Mucosa of rectum (tissue), 2 donors: ENCODE measurements around the gene CRY2.

Source experiments
- H3K27ac ChIP-seq, 2 donors: one replicate each; pipeline ENCODE4 v1.7.0; 2013; ENCODE audit warnings: inconsistent platforms in 2 of 2, low read depth in 2 of 2, low read length in 2 of 2
- H3K27me3 ChIP-seq, 2 donors: one replicate each; pipeline ENCODE4 v1.7.0; 2013; ENCODE audit warnings: low read length in 2 of 2; ENCODE audit not compliant: control insufficient read depth in 2 of 2, insufficient read depth in 2 of 2
- H3K36me3 ChIP-seq, 2 donors: one replicate each; pipeline ENCODE4 v1.7.0; 2013; ENCODE audit warnings: low read length in 2 of 2; ENCODE audit not compliant: control insufficient read depth in 2 of 2, insufficient read depth in 2 of 2
- H3K4me1 ChIP-seq, 2 donors: one replicate each; pipeline ENCODE4 v1.7.0; 2013; ENCODE audit warnings: low read length in 2 of 2, mild to moderate bottlenecking in 1 of 2; ENCODE audit not compliant: control insufficient read depth in 2 of 2, insufficient read depth in 2 of 2
- H3K4me3 ChIP-seq, 2 donors: one replicate each; pipeline ENCODE4 v1.7.0; 2013; ENCODE audit warnings: low read length in 2 of 2
- H3K9ac ChIP-seq, 2 donors: one replicate each; pipeline ENCODE4 v1.7.0; 2013; ENCODE audit warnings: low read length in 2 of 2, low read depth in 1 of 2, mild to moderate bottlenecking in 1 of 2
- H3K9me3 ChIP-seq, 2 donors: one replicate each; pipeline ENCODE4 v1.7.0; 2013; ENCODE audit warnings: low read length in 2 of 2; ENCODE audit not compliant: control insufficient read depth in 2 of 2
- donor health status: healthy.
- donor health status: Normal muscosa, but diverticular disease.

The CRY2 gene

DNA sequence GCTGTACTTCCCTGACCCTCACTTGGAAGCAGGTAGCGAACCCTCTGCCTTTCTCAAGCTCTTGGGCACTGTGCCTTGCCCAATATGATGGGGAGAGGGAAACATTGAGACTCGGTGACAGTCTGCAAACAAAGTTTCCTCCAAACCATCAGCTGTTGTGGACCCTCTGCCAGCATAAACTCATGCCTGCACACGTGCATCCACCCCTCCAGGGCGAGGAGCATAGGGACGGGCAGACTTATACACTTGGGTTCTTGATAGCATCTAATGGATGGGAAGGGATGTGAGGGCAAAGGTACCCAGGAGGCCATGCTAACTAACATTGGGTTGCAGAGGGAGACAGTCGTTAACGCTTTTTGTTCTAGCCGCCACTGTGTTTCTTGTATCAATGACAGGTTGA, 29.9 kb downstream of the CRY2 start:
- Histone ChIP-seq H3K9ac (no peak overlapping the region), H3K4me1 (no peaks in the 10 kb centered on the region), H3K9me3 (no peaks in the 10 kb centered on the region), H3K36me3 (peaks cover 50 to 77% of the 10 kb centered on the region in 2 donors), H3K4me3 (no peak overlapping the region), H3K27me3 (no peaks in the 10 kb centered on the region), H3K27ac (no peak overlapping the region)

DNA sequence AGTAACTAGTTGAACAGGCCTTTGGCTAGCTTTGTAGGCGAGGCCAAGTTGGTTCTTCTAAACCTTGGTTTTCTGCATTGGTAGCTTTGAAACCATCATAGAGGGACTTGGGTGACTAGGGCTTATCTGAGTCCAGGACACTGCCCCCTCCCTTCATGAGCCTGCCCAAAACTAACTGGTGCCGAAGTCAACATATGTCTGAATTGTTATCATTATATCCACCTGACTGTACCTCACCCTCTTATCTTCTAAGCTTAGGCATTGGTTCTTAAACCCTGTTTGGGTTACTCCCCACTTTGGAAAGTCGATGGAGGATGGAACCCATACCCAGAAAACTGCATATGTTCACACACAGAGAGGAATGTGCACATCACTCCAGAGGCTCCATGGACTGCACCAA, 30.6 kb downstream of the CRY2 start:
- peaks cover 46 to 77% of the 10 kb centered on the region in 2 donors for H3K36me3 ChIP-seq

DNA sequence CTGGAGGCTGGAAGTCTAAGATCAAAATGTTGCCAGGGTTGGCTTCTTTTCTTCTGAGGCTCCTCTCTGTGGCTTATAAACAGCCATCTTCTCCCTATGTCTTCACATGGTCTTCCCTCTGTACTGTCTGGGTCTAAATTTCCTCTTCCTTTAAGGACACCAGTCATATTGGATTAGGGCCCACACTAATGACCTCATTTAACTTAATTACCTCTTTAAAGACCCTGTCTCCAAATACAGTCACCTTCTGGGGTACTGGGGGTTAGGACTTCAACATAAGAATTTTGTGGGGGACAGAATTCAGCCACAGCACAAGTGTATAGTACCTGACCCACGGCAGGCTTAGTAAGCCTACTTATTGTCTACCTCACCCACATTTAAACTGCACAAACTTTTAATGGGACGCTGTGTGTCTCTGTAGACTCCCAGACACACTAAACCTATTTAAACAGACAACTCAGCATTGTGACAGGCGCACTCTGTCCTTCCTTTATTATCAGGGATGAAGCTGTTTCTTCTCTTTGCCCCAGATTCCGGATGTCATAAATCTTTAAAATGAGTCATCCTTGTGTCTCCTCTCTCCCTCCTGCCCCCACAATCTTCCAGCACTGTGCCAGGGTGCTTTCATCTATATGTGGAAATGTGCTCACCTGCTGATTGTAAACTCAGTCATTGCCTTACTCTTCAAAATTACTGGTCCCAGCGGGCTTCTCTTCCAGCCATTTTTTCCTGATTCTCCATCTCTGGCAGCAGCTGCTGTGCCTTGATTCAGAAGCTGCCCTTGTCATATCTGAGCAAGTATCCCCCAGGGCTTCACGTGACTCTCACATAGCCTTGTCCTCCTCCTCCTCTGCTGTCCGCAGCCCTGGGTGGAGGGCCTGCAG, 32.8 kb downstream of the CRY2 start:
- Histone ChIP-seq H3K27me3 (no peaks in the 10 kb centered on the region), H3K4me1 (peaks cover 0 to 1% of the 10 kb centered on the region in 2 donors), H3K9ac (no peak overlapping the region), H3K36me3 (peaks cover 38 to 66% of the 10 kb centered on the region in 2 donors), H3K9me3 (no peaks in the 10 kb centered on the region), H3K4me3 (no peak overlapping the region), H3K27ac (no peak overlapping the region)

More for the DNA sequence above, 30.6 kb downstream of the CRY2 start:
- Histone ChIP-seq H3K9me3 (no peaks in the 10 kb centered on the region), H3K27ac (no peak overlapping the region), H3K4me3 (no peak overlapping the region), H3K9ac (no peak overlapping the region), H3K27me3 (no peaks in the 10 kb centered on the region), H3K4me1 (no peaks in the 10 kb centered on the region)

DNA sequence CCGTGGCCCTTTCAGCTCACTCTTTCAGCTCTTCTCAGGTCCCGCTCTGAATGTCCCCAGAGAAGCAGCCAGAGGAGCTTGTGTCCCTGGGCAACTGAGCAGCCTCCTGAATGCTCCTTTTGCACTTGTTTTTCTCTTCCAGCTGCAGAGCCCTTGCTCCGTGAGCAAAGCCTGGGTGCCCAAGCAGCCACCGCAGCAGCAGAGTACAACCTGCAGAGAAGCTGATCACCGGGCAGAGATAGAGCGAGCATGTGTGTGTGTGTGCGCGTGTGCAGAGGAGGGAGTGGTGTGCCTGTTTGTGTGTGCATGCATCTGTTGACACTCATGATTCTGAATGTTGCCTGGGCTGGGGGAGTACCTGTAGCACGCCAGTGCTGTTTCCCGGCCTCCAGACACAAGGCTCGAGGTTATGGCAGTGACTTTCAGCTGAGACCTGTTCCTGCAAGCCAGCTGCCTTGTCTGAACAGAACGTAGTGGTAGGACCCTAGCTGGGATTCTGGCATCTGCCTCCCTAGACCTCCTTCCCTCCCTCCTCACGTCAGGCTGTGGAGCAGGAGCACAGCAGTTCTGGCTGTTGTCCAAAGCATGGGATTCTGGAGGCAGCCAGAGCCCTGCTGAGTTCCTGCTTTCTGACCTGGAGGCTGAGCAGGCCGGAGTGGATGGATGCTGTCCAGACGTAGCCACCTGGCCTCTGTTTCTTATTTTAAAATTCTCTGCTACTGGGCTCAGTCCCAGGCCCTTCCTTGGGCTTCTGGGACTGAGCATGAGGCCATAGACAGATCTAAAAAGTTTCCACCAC, 33.7 kb downstream of the CRY2 start:
- Histone ChIP-seq H3K36me3 (peaks cover 38 to 58% of the 10 kb centered on the region in 2 donors), H3K4me1 (peaks cover 0 to 3% of the 10 kb centered on the region in 2 donors), H3K27ac (no peak overlapping the region), H3K9ac (no peak overlapping the region), H3K4me3 (no peak overlapping the region), H3K9me3 (no peaks in the 10 kb centered on the region), H3K27me3 (no peaks in the 10 kb centered on the region)

DNA sequence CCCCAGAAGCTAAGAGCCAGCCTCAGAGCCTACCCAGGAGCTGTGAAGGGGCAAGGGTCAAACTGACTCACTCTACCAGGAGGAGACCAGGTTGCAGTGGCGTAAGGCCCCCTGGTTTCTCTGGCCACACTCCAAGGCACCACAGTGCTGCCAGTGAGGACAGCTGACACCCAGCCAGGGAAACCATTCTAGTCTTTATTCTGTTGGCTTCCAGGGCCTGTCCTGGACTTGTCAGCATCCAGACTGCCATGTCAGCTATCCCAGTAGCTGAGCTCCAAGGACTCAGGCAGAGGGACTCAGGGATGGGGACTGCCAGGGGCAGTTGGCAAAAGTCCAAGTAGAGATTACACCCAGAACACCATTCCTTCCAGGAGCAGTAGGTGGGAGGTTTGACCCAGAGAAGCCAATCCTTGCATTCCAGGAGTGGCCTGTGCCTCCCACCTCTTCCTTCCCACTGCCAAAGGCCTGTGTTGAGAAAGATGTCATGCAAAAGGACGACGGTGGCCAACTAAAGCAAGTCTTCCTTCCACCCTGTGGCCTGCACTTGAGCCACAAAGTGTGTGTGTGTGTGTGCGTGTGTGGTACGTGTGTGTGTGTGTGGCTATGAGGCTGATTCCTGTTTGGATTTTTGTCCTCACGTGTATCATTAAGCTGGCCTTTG, 34.6 kb downstream of the CRY2 start:
- Histone ChIP-seq H3K9ac (no peak overlapping the region), H3K4me3 (no peak overlapping the region), H3K27ac (no peak overlapping the region), H3K4me1 (peaks cover 0 to 3% of the 10 kb centered on the region in 2 donors), H3K9me3 (no peaks in the 10 kb centered on the region), H3K27me3 (no peaks in the 10 kb centered on the region), H3K36me3 (peaks cover 31 to 50% of the 10 kb centered on the region in 2 donors)

DNA sequence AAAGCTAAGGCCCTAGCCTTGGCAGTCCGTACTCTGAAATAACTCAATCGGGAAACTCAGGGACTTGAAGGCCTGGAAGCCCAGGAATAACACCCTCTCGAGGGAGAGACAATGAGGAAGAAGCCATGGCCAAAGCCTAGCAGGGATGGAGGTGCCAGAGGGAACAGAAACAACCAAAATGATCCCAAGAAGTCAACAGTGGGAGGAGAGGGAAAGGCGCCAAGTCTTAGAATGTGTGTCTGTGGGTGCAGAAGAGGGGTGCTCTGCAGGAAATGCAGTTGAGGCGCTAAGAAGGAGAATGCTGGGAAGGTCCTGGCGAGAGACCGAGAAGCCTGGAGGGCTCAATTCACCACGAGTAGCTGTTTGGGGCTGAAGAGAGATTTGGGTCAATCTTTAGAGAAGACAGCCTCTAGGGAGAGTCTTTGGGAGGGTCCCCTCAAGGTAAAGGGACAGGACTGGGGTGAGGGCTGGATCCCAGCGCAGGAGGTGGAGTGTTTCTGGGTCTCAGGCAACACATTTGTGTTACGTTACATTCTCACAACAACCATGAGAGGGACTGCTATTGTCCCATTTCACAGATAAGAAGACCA, 37.4 kb downstream of the CRY2 start:
- Histone ChIP-seq H3K36me3 (peaks cover 16 to 30% of the 10 kb centered on the region in 2 donors), H3K27ac (no peak overlapping the region), H3K4me3 (peak overlapping the region; percentile 34 to 48), H3K4me1 (peaks cover 0 to 3% of the 10 kb centered on the region in 2 donors), H3K9ac (no peak overlapping the region), H3K27me3 (no peaks in the 10 kb centered on the region), H3K9me3 (no peaks in the 10 kb centered on the region)

DNA sequence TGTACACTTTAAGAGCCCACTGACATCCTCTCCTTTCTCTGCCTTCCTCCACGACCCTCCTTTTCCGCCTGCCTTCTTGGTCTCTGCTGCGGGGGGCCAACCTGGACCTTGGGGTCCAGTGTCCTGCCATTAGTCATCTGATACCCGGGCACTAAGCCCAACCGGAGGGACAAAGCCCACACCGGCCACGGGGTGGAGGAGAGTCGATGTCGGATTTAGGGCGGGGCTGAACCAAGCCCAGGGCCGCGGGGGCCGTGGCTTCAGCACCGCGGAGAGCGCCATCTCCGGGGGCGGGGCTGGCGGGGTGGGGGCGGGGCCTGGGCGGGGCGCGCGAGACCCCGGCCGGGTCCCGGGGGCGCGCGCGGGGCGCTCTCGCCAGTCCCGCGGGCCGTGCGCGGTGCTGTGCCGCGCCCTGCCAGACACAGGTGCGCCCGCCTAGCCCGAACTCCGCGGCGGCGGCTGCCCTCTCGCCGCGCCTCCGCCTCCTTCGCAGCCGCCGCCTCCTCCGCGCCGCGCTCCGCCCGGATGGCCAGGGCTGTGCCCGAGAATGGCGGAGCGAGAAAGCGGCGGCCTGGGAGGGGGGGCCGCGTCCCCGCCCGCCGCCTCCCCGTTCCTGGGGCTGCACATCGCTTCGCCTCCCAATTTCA, 38.1 kb downstream of the CRY2 start, which contains the start of gene MAPK8IP1:
Gene MAPK8IP1 (plus strand): TSS at position 378 of the 647 bp plus-strand sequence. CDS start 170 bp downstream, at position 548.
- peak within 1 kb of the TSS; percentile 48 to 53 for H3K4me3 ChIP-seq

DNA sequence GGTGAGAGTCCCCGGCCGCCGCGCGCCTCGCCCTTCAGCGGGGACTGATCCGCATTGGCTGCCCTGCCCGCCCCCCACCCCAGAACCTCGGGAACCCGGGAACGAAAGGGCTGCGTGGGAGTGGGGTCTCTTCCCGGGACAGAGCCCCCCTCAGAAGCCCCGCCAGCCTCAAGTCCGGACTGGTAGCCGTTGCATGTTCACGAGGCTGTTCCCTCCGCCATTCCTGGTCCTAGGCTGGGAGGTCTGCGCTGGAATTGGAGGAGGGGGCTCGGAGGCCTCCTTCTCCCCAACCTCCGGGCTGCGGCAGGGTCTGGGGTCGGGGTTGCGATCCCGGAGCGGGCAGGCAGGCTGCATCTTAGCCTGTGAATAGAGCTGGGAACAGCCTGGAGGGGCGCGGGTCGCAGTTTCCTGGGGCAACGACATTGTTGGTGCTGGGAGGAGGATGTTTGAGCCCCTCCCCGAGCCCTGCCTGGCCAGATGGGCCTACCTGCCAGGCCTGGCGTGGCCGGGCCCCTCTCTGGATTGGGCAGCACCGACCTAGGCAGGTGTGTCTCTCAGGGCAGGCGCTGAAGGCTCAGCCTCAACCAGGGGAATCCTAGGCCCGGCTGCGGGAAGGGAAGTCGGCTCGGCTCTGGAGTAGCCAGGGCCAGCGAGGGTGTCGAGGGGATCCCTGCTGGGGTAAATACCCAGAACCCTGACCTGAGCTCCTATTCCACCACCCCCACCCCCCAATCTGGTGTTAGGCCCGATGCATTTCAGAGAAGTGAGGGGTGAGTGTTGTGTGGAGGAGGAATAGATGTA, 38.8 kb downstream of the CRY2 start:
- H3K4me1 ChIP-seq, result peaks cover 0 to 3% of the 10 kb centered on the region in 2 donors
- no peak overlapping the region for H3K9ac ChIP-seq
- H3K27me3 ChIP-seq, result no peaks in the 10 kb centered on the region
- H3K9me3 ChIP-seq, result no peaks in the 10 kb centered on the region
- H3K36me3 ChIP-seq, result peaks cover 11 to 16% of the 10 kb centered on the region in 2 donors
- peak overlapping the region; percentile 37 to 53 for H3K4me3 ChIP-seq
- H3K27ac ChIP-seq, result no peak overlapping the region

More for the DNA sequence above, 38.1 kb downstream of the CRY2 start, which contains the start of gene MAPK8IP1:
- H3K27me3 ChIP-seq, result no peaks in the 10 kb centered on the region
- no peaks in the 10 kb centered on the region for H3K9me3 ChIP-seq
- peaks cover 0 to 3% of the 10 kb centered on the region in 2 donors for H3K4me1 ChIP-seq
- peaks cover 16 to 23% of the 10 kb centered on the region in 2 donors for H3K36me3 ChIP-seq
- no peak within 1 kb of the TSS for H3K27ac ChIP-seq
- H3K9ac ChIP-seq, result no peak within 1 kb of the TSS
